GM12878 (cell line): ENCODE data around the gene ZNF420. TPM values are rescaled to one million over a fixed set of nuclear protein-coding genes. Genes with fewer than 3 reads are reported as not detected.

Source experiments
- ATAC-seq: fragments of 200-7000 bp; cut with Tn5 transposase; 3 replicates; pipeline ENCODE4 v1.9.1; 2020; ENCODE audit warnings: mild to moderate bottlenecking, moderate library complexity
- BruUV-seq: library from RNA; stranded (reverse); fragments of 400-500 nt; replicated peaks from 2 replicates; lab custom pipeline; 2021; lab: Mats Ljungman, UMichigan
- CTCF ChIA-PET: fragments of 300-600 bp; sonication (Branson Sonifier 250); formaldehyde crosslinking; extraction: SDS; loops from one replicate; lab custom pipeline; 2021; ENCODE audit warnings: inconsistent platforms; lab: Yijun Ruan, JAX
- POLR2A ChIA-PET: fragments of 350-600 bp; formaldehyde crosslinking; extraction: SDS; loops from one replicate; lab custom pipeline; 2021; ENCODE audit warnings: inconsistent platforms; lab: Charles Lee
- RAD21 ChIA-PET: fragments of 300-600 bp; sonication (Branson Sonifier 250); formaldehyde crosslinking; loops from one replicate; lab custom pipeline; 2023; ENCODE audit warnings: antibody characterized with exemption; ENCODE audit not compliant: unreplicated experiment; lab: Charles Lee
- SMC1A ChIA-PET: fragments of 300-600 bp; sonication (Branson Sonifier 250); formaldehyde crosslinking; loops from one replicate; lab custom pipeline; 2023; ENCODE audit not compliant: unreplicated experiment, uncharacterized antibody; lab: Charles Lee
- DNase-seq: peaks from one replicate; pipeline ENCODE4 v3.0.0-alpha.2; 2011; ENCODE audit warnings: low read depth, low spot score
- FAIRE-seq: peaks from 3 replicates; lab custom pipeline; 2011; peaks lifted over from hg19 to GRCh38; lab: Jason Lieb, UNC
- H2AFZ ChIP-seq: 2 replicates; pipeline ENCODE4 v1.6.0; 2011; ENCODE audit warnings: low read depth, low read length, control low read depth; ENCODE audit not compliant: control insufficient read depth
- H3K27ac ChIP-seq: 2 replicates; pipeline ENCODE4 v1.5.1; 2011; ENCODE audit warnings: control low read depth; ENCODE audit not compliant: control insufficient read depth, insufficient read depth
- H3K27me3 ChIP-seq, 2 experiments: replicated peaks in 1 of 2; 2 replicates each; pipeline versions ENCODE4 v1.6.0 to v1.6.1; 2011; ENCODE audit warnings: low read length in 1 of 2; ENCODE audit not compliant: control insufficient read depth in 2 of 2, insufficient read depth in 2 of 2
- H3K36me3 ChIP-seq, 2 experiments: 2 replicates each; pipeline ENCODE4 v1.5.1; 2011; ENCODE audit warnings: low read length in 1 of 2; ENCODE audit not compliant: control insufficient read depth in 2 of 2, insufficient read depth in 2 of 2
- H3K4me1 ChIP-seq: 2 replicates; pipeline ENCODE4 v1.6.1; 2011; ENCODE audit warnings: mild to moderate bottlenecking, low read length, moderate library complexity, mixed read lengths; ENCODE audit not compliant: control insufficient read depth, insufficient read depth
- H3K4me2 ChIP-seq: 2 replicates; pipeline ENCODE4 v1.6.0; 2011; ENCODE audit warnings: control low read depth; ENCODE audit not compliant: control insufficient read depth, insufficient read depth
- H3K4me3 ChIP-seq: fragments of 200-600 bp; sonication (generic); 2 replicates; pipeline ENCODE4 v1.5.1; 2016
- H3K79me2 ChIP-seq: 2 replicates; pipeline ENCODE4 v1.6.0; 2011; ENCODE audit warnings: low read length; ENCODE audit not compliant: control insufficient read depth, insufficient read depth
- H3K9ac ChIP-seq: 2 replicates; pipeline ENCODE4 v1.8.0; 2011; ENCODE audit warnings: low read length, control low read depth, mixed read lengths; ENCODE audit not compliant: control insufficient read depth, insufficient read depth
- H3K9me3 ChIP-seq: replicated peaks from 3 replicates; pipeline ENCODE4 v1.5.1; 2011; ENCODE audit warnings: mild to moderate bottlenecking, low read length; ENCODE audit not compliant: control insufficient read depth, insufficient read depth
- H4K20me1 ChIP-seq: 2 replicates; pipeline ENCODE4 v1.6.0; 2011; ENCODE audit not compliant: control insufficient read depth, insufficient read depth
- BCL11A ChIP-seq: IDR thresholded peaks from 2 replicates; pipeline ENCODE4 v1.6.1; 2011; ENCODE audit warnings: low read depth, low read length
- CBFB ChIP-seq: IDR thresholded peaks from 2 replicates; pipeline ENCODE4 v1.6.1; 2016; ENCODE audit warnings: antibody characterized with exemption, low read depth
- CBX3 ChIP-seq: fragments of 200-600 bp; sonication (generic); IDR thresholded peaks from 2 replicates; pipeline ENCODE4 v1.6.1; 2016; ENCODE audit warnings: low read depth, borderline replicate concordance
- HDAC2 ChIP-seq: fragments of 200-600 bp; sonication (generic); IDR thresholded peaks from 2 replicates; pipeline ENCODE4 v1.6.1; 2017
- JUNB ChIP-seq: IDR thresholded peaks from 2 replicates; pipeline ENCODE4 v1.6.1; 2016; ENCODE audit warnings: antibody characterized with exemption, mild to moderate bottlenecking
- NR2F1 ChIP-seq: fragments of 450-650 bp; conservative IDR thresholded peaks from 2 replicates; pipeline ENCODE4 v1.6.1; 2017; ENCODE audit warnings: mild to moderate bottlenecking
- SMAD5 ChIP-seq: IDR thresholded peaks from 2 replicates; pipeline ENCODE4 v1.6.1; 2016; ENCODE audit warnings: antibody characterized with exemption, low read depth
- ZNF384 ChIP-seq: IDR thresholded peaks from 2 replicates; pipeline ENCODE4 v1.6.1; 2012; ENCODE audit warnings: low read depth, mild to moderate bottlenecking, low read length, improper control_type of control experiment, borderline replicate concordance
- WGBS: methylation state at CpG from one replicate; pipeline ENCODE4 v1.1.6; 2016; ENCODE audit warnings: low lambda C conversion rate; ENCODE audit not compliant: insufficient replicate concordance, insufficient coverage; ENCODE audit errors: missing lambda C conversion rate; 5-methylcytosine and 5-hydroxymethylcytosine counted together
- in situ Hi-C: fragments of 300-500 bp; cut with MboI; formaldehyde crosslinking; loops from 9 replicates; pipeline ENCODE4 v1.14.3; 2018; ENCODE audit warnings: mixed read lengths
- intact Hi-C: fragments of 100-400 bp; cut with micrococcal nuclease; formaldehyde crosslinking; loops from one replicate; pipeline ENCODE4 v1.14.2; 2022; ENCODE audit not compliant: unreplicated experiment
- polyA plus RNA-seq, 11 experiments: library from polyadenylated mRNA; depleted of rRNA in 4 of 11; unstranded in 6 of 11; stranded (reverse) in 5 of 11; fragments of >200 nt; fragmentation: Nextera tagmentation in 4 of 11; fragmentation: Illumina TruSeq in 1 of 11; extraction: Ambion mirVana in 4 of 11; extraction: Trizol in 1 of 11; gene quantifications; 1 replicate in 1 of 11; 2 replicates in 10 of 11; pipeline versions ENCODE4 v1.2.1 to v1.2.3, GENCODE V29; 2011 to 2016; ENCODE audit warnings: inconsistent platforms in 2 of 11, missing spikeins in 2 of 11, low read depth in 1 of 11
- total RNA-seq, 4 experiments: library from RNA; depleted of rRNA in 3 of 4; stranded (reverse); fragments of >200 nt in 3 of 4; fragmentation: Illumina TruSeq in 1 of 4; extraction: Trizol in 1 of 4; gene quantifications; 2 replicates each; pipeline versions ENCODE4 v1.2.1 to v1.2.3, GENCODE V29; 2013 to 2021
- TF ChIP-seq, protein P1 (sequence below): fragments of 450-650 bp; formaldehyde crosslinking; IDR thresholded peaks from 2 replicates; pipeline ENCODE4 v1.5.0; 2022; ENCODE audit warnings: mild to moderate bottlenecking, missing genetic modification characterization
- TF ChIP-seq, protein P2 (sequence below): IDR thresholded peaks from 2 replicates; pipeline ENCODE4 v1.6.1; 2012; ENCODE audit warnings: low read depth, low read length, improper control_type of control experiment
- TF ChIP-seq, protein P3 (sequence below): fragments of 450-650 bp; IDR thresholded peaks from 2 replicates; pipeline ENCODE4 v1.6.1; 2017; ENCODE audit warnings: mild to moderate bottlenecking, moderate library complexity
- TF ChIP-seq, protein P4 (sequence below): IDR thresholded peaks from 2 replicates; pipeline ENCODE4 v1.6.1; 2012; ENCODE audit warnings: low read length, inconsistent platforms

Gene ZNF420
- total and polyA plus RNA-seq, 10 of the 15 experiments (the other 5 are each of a cell fraction or from before 2014, with no cell fraction given), result 4.5 to 11.4 (median 7.1) TPM

DNA sequence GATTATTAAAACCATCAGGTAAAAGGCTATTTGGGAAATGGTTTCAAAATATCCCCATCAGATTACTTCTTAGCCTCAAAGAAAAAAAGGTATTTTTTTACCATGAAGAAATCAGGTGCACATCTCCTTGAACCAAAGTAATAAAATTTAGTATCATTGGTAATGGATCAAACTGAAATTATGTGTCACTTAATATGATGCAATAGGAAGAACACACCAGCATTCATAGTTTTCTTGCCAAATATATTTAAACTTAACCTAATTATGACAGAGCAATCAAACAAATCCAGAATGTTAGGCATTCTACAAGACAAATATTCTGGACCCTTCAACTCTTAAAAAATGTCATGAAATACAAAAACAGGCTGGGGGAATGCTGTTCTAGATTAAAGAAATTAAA, 4.1 kb upstream of the ZNF420 start (continued):
- TF ChIP-seq, protein P1, sequence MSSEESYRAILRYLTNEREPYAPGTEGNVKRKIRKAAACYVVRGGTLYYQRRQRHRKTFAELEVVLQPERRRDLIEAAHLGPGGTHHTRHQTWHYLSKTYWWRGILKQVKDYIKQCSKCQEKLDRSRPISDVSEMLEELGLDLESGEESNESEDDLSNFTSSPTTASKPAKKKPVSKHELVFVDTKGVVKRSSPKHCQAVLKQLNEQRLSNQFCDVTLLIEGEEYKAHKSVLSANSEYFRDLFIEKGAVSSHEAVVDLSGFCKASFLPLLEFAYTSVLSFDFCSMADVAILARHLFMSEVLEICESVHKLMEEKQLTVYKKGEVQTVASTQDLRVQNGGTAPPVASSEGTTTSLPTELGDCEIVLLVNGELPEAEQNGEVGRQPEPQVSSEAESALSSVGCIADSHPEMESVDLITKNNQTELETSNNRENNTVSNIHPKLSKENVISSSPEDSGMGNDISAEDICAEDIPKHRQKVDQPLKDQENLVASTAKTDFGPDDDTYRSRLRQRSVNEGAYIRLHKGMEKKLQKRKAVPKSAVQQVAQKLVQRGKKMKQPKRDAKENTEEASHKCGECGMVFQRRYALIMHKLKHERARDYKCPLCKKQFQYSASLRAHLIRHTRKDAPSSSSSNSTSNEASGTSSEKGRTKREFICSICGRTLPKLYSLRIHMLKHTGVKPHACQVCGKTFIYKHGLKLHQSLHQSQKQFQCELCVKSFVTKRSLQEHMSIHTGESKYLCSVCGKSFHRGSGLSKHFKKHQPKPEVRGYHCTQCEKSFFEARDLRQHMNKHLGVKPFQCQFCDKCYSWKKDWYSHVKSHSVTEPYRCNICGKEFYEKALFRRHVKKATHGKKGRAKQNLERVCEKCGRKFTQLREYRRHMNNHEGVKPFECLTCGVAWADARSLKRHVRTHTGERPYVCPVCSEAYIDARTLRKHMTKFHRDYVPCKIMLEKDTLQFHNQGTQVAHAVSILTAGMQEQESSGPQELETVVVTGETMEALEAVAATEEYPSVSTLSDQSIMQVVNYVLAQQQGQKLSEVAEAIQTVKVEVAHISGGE (CRISPR knock-in tag), result no peak
- TF ChIP-seq, protein P2, sequence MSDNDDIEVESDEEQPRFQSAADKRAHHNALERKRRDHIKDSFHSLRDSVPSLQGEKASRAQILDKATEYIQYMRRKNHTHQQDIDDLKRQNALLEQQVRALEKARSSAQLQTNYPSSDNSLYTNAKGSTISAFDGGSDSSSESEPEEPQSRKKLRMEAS, result no peak

DNA sequence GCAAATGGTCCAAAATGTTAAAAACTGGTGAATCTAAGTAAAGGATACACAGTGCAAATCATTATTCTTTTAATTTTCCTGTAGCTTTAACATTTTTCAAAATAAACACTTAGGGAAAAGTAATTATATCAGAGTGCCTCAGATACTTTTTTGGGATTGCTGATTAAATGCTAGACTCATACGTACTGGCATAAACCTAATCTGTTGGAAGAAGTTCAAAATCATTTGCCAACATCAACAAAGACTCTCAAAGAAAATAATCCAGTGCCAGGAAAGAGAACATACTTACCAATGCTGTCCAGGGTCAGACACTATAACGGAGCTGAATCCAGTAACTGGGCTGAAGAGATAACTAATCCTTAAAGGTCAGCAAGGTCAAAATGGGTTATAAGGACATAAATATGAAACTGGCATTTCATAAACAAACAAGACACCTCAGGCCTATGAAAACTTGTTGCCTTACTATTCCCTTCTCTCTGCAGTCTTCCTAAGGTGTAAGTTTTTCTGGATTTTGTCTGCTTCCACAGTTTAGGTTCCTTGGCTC, 3.3 kb upstream of the ZNF420 start:
- DNase-seq (no peak), ATAC-seq (no peak), FAIRE-seq (no peak)
- BruUV-seq, result no TSS peak
- peaks cover 6% of the 10 kb centered on the region for H3K4me1 ChIP-seq
- H3K9me3 ChIP-seq, result no peaks in the 10 kb centered on the region; the same call in 1 of the 3 replicates
- RAD21 ChIA-PET, result no interaction called here
- CTCF ChIA-PET, result no interaction called here
- peaks cover 12% of the 10 kb centered on the region for H3K79me2 ChIP-seq
- POLR2A ChIA-PET, result no interaction called here
- in situ Hi-C loops (no loop called here), intact Hi-C loops (loop anchor here (5.0 kb wide), 2 partner anchors 97 to 142 kb away; partner anchors contain the start of genes ZNF383 and ZNF585A)
- no peak overlapping the region for H3K27ac ChIP-seq
- H2AFZ ChIP-seq, result no peak overlapping the region
- H4K20me1 ChIP-seq, result no peaks in the 10 kb centered on the region
- no peaks in the 10 kb centered on the region for H3K27me3 ChIP-seq
- H3K4me3 ChIP-seq, result no peak overlapping the region
- no peaks in the 10 kb centered on the region for H3K36me3 ChIP-seq
- WGBS, result 97% methylated on average over 2 of the region's 2 CpGs
- H3K9ac ChIP-seq, result no peak overlapping the region
- no peak overlapping the region for H3K4me2 ChIP-seq
- SMC1A ChIA-PET, result interaction anchor here (0.8 kb wide), 1 partner anchor 97 kb away, joined by 3 read pairs; the partner anchor contains the start of gene ZNF585A
- TF ChIP-seq HDAC2 (no peak), SMAD5 (no peak), BCL11A (no peak), ZNF384 (no peak), CBX3 (no peak), JUNB (no peak), CBFB (no peak), NR2F1 (no peak)
- TF ChIP-seq, protein P3, sequence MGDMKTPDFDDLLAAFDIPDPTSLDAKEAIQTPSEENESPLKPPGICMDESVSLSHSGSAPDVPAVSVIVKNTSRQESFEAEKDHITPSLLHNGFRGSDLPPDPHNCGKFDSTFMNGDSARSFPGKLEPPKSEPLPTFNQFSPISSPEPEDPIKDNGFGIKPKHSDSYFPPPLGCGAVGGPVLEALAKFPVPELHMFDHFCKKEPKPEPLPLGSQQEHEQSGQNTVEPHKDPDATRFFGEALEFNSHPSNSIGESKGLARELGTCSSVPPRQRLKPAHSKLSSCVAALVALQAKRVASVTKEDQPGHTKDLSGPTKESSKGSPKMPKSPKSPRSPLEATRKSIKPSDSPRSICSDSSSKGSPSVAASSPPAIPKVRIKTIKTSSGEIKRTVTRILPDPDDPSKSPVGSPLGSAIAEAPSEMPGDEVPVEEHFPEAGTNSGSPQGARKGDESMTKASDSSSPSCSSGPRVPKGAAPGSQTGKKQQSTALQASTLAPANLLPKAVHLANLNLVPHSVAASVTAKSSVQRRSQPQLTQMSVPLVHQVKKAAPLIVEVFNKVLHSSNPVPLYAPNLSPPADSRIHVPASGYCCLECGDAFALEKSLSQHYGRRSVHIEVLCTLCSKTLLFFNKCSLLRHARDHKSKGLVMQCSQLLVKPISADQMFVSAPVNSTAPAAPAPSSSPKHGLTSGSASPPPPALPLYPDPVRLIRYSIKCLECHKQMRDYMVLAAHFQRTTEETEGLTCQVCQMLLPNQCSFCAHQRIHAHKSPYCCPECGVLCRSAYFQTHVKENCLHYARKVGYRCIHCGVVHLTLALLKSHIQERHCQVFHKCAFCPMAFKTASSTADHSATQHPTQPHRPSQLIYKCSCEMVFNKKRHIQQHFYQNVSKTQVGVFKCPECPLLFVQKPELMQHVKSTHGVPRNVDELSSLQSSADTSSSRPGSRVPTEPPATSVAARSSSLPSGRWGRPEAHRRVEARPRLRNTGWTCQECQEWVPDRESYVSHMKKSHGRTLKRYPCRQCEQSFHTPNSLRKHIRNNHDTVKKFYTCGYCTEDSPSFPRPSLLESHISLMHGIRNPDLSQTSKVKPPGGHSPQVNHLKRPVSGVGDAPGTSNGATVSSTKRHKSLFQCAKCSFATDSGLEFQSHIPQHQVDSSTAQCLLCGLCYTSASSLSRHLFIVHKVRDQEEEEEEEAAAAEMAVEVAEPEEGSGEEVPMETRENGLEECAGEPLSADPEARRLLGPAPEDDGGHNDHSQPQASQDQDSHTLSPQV, result no peak
- TF ChIP-seq, protein P4, sequence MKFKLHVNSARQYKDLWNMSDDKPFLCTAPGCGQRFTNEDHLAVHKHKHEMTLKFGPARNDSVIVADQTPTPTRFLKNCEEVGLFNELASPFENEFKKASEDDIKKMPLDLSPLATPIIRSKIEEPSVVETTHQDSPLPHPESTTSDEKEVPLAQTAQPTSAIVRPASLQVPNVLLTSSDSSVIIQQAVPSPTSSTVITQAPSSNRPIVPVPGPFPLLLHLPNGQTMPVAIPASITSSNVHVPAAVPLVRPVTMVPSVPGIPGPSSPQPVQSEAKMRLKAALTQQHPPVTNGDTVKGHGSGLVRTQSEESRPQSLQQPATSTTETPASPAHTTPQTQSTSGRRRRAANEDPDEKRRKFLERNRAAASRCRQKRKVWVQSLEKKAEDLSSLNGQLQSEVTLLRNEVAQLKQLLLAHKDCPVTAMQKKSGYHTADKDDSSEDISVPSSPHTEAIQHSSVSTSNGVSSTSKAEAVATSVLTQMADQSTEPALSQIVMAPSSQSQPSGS, result no peak
